Body of pancreas (tissue), 4 donors: ENCODE data around the gene ALX3.

Experiments
- POLR2A ChIP-seq, 3 donors: fragments of 450-650 bp; IDR thresholded peaks; one replicate each; pipeline ENCODE4 v1.6.1; 2016; ENCODE audit warnings: antibody characterized with exemption in 3 of 3, mild to moderate bottlenecking in 2 of 3
- TF ChIP-seq, protein P1 (sequence below), 7 experiments: fragments of 450-650 bp in 4 of 7; fragments of 200-600 bp in 3 of 7; sonication (generic) in 3 of 7; IDR thresholded peaks; one replicate each; pipeline ENCODE4 v1.5.1; 2016 to 2019; ENCODE audit warnings: antibody characterized with exemption in 7 of 7

DNA sequence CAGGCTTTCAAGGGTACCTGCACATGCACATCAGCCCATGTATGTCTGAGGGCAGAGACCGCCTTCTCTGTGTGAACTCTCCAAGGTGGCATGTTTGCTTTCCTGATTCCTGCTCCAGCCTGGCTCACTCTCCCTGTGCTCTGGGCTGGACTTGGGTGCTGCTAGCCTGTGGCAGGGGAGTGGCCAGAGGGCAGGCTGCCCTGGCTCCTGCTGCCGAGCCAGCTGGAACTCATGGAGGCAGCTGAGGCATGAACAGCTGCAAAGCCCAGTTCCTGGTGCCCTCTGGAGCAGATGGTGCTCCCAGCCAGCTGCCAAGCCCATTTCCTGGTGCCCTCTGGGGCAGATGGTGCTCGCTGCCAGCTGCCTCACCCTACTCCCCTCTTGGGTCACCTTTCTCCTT is 49.4 kb upstream of the ALX3 start:
- TF ChIP-seq, protein P1, sequence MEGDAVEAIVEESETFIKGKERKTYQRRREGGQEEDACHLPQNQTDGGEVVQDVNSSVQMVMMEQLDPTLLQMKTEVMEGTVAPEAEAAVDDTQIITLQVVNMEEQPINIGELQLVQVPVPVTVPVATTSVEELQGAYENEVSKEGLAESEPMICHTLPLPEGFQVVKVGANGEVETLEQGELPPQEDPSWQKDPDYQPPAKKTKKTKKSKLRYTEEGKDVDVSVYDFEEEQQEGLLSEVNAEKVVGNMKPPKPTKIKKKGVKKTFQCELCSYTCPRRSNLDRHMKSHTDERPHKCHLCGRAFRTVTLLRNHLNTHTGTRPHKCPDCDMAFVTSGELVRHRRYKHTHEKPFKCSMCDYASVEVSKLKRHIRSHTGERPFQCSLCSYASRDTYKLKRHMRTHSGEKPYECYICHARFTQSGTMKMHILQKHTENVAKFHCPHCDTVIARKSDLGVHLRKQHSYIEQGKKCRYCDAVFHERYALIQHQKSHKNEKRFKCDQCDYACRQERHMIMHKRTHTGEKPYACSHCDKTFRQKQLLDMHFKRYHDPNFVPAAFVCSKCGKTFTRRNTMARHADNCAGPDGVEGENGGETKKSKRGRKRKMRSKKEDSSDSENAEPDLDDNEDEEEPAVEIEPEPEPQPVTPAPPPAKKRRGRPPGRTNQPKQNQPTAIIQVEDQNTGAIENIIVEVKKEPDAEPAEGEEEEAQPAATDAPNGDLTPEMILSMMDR (IDR thresholded peaks at IDR 0.05) = no peak
- TF ChIP-seq POLR2A (IDR thresholded peaks at IDR 0.05) = no peak
